HG02943 (cell line): ENCODE data around the gene TUBB1.

ENCODE experiments used
- ATAC-seq: cut with Tn5 transposase; IDR thresholded peaks from one replicate; pipeline ENCODE4 v1.9.1; 2021; ENCODE audit warnings: mild to moderate bottlenecking, low read depth, moderate library complexity; ENCODE audit not compliant: unreplicated experiment

Gene TUBB1

DNA sequence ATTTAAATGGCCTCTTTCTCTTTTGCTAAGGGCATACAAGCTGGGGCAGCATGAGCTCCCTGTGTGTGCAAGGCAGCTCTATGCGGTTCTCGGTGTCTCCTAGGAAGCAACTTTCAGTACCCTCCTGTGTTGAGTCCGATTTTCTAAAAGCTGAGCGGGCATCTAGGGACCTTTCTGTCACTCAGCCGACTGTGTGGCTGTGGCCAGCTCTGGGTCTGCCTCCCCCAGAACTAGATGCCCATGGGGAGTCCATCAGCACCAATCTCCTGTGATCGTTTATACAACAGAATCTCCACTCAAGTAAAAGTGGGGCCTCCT, 30.7 kb upstream of the TUBB1 start:
- ATAC-seq, result no peak

DNA sequence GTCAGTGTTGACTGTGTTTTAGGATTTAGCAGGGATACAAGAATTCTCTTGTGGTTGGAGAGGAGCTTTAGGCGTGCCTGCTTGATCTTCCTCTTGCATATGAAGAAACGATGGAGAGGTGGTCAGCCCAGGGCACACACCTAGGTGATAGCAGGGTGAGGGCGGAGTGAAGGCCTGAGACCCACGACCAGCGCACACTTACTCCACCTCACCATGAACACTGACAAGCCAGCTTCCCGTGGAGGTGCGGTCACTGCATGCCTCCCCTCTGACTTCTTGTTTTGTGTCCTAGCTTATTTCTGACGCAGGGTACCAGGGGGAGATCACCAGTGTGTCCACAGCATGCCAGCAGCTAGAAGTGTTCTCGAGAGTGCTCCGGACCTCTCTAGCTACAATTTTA, 30.0 kb upstream of the TUBB1 start:
- ATAC-seq, result no peak

GRCh38 chr20:58990651-58991445, 28.4 kb upstream of the TUBB1 start:
- ATAC-seq, result no peak

DNA sequence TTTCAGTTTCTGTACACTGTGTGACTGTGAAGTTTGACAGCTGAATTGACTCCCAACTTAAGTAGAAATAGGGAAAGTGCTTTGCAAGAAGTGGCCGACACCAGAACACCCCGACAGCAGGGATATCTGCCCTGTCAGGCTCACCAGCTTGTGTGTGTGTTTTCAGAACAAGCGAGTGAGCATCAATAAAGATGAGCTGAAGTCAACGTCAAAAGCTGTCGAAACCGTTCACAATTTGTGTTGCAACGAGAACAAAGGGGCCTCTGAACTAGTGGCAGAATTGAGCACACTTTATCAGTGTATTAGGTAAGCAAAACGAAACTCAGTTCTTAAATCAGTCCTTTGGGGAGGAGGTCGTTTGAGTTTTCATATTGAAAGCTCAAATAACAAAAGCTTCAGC, 27.5 kb upstream of the TUBB1 start:
- ATAC-seq, result no peak

GRCh38 chr20:58992911-58993310, 26.3 kb upstream of the TUBB1 start:
- ATAC-seq, result no peak

- no peak for ATAC-seq
Measured at GRCh38 chr20:58993332-58994248, 25.6 kb upstream of the TUBB1 start.

GRCh38 chr20:58994390-58995159, 24.7 kb upstream of the TUBB1 start:
- ATAC-seq, result no peak

- no peak for ATAC-seq
Measured at GRCh38 chr20:58995461-58996225, 23.6 kb upstream of the TUBB1 start.

DNA sequence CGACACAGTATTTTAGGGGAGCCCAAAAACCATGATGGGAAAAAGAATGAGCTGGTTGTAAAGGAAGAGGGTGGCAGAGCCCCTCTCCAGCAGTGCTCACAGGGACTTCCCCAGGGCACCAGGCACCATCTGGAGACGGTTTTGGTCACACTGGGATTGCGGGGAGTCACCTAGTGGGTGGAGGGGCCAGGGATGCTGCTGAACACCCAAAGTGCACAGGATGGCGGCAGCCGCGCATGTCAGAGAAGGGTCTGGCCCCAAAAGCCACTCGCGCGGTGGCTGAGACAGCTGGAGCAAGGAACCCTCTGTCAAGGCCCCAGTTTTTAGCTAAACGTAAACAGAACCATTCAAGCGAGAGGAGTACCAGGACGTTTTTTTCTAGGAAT, 23.0 kb upstream of the TUBB1 start:
- no peak for ATAC-seq

GRCh38 chr20:58997141-58997770, 22.0 kb upstream of the TUBB1 start:
- no peak for ATAC-seq

DNA sequence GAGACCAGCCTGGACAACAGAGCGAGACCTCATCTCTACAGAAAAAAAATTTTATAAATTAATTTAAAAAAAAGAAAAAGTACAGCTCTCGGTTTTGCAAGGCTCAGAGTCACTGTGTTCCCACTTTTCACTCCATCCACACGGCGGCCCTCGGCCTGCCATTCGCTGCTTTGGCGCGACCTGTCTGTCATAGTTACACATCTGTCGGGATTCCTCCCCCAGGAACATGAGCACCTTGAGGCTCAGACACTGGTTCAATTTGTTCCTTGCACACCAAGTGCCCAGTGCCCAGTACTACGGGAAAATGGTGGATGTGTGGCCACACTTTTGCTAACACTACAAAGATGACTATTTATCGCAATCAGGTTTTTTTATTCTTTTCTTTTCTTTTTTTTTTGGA, 20.6 kb upstream of the TUBB1 start:
- no peak for ATAC-seq

- ATAC-seq, result no peak
Measured at GRCh38 chr20:59000326-59000725, 18.9 kb upstream of the TUBB1 start.

- no peak for ATAC-seq
Measured at GRCh38 chr20:59001068-59001448, 18.2 kb upstream of the TUBB1 start.

DNA sequence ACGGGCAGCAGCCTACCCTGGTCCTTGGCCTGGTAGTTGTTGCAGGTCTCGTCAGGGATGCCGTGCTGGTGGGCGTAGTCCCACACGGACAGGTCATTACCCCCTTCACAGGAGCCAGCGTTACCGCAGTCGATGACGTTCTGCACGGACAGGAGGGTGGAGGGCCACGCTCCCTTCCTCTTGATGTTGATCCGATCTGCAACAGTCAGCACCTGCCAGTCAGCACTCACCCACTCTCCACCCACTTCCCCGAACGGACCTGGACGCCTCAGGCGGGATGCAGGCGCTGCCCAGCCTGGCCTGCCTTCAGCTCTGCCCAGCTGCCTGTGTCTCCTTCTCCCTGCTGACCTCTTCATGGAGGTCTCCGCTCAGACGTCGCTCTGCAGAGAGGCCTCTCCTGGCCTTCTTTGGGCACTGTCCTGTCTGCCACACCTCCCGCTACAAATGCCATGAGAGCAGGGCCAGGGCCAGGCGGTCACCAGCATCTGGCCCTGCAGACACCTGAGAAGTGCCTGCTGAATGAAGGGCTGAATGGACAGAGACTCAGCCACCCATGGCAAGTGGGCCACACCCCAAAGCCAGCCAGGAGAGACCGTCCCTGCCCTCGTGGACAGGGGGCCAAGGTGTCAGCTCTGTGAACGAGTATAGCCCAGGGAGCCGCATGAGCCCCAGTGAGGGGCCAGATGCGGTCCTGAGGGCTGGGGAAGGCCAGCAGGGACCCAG, 17.6 kb upstream of the TUBB1 start:
- no peak for ATAC-seq

DNA sequence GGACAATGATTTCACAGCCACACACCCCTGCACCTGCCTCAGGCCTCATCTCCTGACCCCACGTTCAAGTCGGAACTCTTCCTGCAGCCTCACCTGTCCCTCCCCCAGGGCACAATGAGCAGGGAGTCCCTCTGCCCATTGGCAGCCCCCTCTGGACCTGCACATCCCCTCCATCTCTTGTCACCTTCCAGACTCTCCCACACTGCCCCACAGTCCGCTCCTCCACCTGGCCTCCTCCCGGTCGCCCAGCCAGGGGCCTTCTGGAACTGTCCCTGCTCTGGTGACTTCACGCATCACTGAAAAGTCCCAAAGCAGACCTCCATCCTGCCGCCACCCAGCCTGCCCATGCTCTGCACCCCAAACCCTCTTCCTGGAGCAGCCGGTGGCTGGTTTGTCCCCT, 16.8 kb upstream of the TUBB1 start:
- no peak for ATAC-seq

- ATAC-seq, result no peak
Measured at GRCh38 chr20:59002874-59003399, 16.3 kb upstream of the TUBB1 start.

- no peak for ATAC-seq
Measured at GRCh38 chr20:59003836-59004492, 15.3 kb upstream of the TUBB1 start.

DNA sequence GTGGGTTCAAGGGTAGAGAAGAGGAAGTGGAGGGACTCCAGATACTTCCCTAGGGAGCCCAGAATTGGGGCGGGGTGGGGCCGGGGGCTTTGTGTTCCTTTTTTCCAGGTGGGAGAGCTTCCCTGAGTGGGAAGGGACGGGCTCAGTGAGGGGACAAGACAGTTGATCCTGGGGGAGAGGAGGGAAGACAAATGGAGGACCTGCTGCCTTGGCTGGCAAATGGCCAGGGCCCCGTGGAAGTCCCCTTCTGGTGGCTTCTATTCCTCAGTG, 14.8 kb upstream of the TUBB1 start:
- ATAC-seq, result no peak
